ENCODE data around the gene FCGR3B.
"Not testable (repeated sequence)": the region's sequence is repeated elsewhere in the genome, so short reads cannot be mapped to it uniquely, and the experiment has no call there.

FCGR3B gene

DNA sequence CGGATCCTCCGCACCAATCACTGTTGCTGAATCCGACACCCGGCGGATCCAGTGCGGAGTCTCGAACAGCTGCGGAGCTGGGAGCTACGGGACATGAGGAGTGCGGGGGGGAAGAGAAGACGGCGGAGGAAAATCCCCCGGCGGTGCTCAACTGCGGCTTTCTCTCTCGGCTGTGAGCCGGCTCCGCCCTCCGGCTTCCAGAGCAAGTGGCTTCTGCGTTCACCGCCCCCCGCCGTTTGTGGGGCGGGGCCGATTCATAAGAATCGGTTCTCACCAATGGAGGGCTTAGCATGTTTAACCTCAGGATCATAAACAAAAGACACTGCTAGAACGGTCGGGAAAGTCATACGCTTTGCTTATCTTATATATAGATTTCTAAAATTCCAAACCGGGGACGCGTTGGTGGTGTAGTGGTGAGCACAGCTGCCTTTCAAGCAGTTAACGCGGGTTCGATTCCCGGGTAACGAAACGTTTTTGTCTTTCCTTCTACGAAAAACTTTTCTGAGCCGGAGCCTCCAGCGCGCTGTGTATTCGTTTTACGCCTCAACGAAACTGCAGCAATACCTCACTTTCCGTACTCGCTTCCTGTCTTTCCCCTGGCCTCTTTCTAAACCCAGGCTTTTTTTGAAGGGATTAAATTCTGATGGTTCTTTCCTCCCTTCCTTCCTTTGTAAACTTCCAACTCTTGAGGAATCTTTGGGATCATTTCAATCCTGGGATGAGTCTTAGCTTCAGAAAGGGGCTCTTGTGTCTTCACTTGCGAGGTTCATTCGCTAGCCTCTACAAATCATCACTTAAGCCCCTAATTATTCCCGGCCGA lies 18.4 kb downstream of the FCGR3B start:
- FAIRE-seq (peak; percentile 88), DNase-seq (ENCODE audit: insufficient read length) (peak; percentile 69)
- TF ChIP-seq POLR2A (IDR thresholded peaks at IDR 0.05; ENCODE audit: low read depth, low read length), result peak; percentile 38; the same call in 1 of the 2 replicates

DNA sequence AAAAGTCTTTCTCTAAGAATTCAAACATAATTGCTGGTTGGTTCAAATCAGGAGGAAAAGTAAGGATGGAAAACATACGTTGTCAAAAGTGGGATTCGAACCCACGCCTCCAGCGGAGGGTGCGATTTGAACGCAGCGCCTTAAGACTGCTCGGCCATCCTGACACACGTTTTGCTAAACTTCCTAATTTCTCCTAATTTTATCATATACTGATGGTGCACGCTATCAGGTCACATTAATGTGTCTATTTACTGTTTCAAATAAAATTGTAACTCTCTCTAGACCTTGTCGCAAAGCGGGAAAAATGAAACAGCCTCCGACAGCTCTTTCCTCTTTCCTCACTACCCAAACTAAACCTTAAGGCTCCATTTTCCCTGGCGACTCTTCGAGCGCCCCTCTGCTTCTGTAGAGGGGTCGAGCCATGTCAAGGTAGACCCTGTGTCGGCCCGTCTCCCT lies 19.1 kb downstream of the FCGR3B start:
- not testable (repeated sequence) for DNase-seq (ENCODE audit: insufficient read length); FAIRE-seq

DNA sequence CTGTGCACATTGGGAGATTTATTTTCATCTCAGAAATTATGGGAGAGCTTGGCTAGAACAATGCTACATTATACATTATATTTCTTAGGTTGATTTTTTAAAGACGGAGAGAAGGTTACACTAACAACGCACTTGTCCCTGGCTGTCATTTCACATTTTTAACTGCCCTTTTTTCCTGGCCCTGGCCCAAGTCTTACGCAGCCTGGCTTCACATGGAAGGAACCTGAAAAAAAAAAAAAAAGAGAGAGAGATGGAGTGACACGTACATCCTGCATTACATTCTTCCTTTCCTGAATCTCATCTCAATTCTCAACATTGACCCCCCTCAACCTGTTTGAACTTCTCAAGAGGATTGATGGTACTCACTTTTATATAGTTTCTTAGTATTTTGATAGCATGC lies 20.8 kb downstream of the FCGR3B start:
- not testable (repeated sequence) for FAIRE-seq; DNase-seq (ENCODE audit: insufficient read length)

DNA sequence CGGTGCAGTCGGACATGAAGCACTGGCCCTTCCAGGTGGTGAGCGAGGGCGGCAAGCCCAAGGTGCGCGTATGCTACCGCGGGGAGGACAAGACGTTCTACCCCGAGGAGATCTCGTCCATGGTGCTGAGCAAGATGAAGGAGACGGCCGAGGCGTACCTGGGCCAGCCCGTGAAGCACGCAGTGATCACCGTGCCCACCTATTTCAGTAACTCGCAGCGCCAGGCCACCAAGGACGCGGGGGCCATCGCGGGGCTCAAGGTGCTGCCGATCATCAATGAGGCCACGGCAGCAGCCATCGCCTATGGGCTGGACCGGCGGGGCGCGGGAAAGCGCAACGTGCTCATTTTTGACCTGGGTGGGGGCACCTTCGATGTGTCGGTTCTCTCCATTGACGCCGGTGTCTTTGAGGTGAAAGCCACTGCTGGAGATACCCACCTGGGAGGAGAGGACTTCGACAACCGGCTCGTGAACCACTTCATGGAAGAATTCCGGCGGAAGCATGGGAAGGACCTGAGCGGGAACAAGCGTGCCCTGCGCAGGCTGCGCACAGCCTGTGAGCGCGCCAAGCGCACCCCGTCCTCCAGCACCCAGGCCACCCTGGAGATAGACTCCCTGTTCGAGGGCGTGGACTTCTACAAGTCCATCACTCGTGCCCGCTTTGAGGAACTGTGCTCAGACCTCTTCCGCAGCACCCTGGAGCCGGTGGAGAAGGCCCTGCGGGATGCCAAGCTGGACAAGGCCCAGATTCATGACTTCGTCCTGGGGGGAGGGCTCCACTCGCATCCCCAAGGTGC lies 24.2 kb downstream of the FCGR3B start:
- not testable (repeated sequence) for FAIRE-seq; DNase-seq (ENCODE audit: insufficient read length)

DNA sequence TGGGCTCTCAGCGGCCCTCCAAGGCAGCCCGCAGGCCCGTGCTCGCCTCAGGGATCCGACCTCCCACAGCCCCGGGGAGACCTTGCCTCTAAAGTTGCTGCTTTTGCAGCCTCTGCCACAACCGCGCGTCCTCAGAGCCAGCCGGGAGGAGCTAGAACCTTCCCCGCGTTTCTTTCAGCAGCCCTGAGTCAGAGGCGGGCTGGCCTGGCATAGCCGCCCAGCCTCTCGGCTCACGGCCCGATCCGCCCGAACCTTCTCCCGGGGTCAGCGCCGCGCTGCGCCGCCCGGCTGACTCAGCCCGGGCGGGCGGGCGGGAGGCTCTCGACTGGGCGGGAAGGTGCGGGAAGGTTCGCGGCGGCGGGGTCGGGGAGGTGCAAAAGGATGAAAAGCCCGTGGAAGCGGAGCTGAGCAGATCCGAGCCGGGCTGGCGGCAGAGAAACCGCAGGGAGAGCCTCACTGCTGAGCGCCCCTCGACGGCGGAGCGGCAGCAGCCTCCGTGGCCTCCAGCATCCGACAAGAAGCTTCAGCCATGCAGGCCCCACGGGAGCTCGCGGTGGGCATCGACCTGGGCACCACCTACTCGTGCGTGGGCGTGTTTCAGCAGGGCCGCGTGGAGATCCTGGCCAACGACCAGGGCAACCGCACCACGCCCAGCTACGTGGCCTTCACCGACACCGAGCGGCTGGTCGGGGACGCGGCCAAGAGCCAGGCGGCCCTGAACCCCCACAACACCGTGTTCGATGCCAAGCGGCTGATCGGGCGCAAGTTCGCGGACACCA lies 25.0 kb downstream of the FCGR3B start:
- FAIRE-seq, result peak; percentile 38
- not testable (repeated sequence) for DNase-seq (ENCODE audit: insufficient read length)

DNA sequence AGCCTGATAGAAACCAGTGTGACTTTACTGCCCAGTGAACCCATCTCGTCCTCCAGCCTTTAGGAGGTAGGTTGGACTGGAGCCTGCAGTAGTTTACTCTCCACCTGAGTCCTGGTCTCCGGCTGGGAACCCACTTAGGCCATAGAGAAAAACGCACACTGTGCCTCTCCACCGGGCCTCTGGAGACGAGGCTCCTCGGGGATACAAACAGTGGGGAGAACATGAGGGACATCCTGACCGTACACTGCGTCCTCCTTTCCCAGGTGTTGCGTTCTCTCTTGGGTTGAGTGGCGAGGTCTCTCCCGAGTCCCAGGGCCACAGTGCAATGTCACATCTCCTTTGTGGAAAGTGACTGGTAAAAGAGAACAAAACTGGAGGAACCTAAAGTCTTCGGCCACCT lies 26.0 kb downstream of the FCGR3B start:
- not testable (repeated sequence) for FAIRE-seq; DNase-seq (ENCODE audit: insufficient read length)

DNA sequence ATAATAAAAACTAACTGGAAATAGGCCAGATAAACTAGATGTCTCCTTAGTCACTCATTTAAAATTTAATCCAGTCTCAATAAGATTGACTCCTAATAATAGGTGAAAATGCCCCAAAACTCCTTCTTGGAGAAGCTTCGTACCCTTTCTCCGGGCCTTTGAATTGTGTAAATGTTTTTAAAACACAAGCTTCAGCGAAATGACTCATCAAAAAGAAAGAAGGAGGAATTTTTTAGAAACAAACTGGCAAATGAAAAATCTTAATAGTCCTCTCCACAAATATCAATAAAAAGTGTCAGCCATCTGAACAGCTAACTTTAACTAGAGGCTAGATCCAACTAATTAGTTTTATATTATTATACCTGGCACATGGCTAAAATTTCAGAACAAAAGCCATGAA lies 33.9 kb downstream of the FCGR3B start:
- DNase-seq (ENCODE audit: insufficient read length); FAIRE-seq: not testable (repeated sequence)

DNA sequence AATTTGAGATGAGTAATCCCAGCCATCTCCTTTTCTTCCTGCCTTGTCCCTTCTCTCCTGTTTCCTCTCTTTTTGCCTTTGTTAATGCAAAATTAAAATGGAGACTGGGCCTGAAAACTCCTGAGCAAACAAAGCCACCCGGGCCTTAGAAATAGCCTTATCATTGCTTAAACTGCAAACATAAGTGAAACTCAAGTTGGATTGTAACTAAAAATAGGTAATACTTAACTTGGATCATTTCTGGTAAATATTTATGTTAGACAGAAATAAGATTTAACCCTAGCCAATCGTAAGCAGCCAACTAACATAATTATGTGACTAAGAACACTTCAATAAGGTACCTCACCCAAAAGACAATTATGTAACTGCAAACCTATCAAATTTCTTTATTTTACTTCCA lies 35.4 kb downstream of the FCGR3B start:
- DNase-seq (ENCODE audit: insufficient read length); FAIRE-seq: not testable (repeated sequence)

DNA sequence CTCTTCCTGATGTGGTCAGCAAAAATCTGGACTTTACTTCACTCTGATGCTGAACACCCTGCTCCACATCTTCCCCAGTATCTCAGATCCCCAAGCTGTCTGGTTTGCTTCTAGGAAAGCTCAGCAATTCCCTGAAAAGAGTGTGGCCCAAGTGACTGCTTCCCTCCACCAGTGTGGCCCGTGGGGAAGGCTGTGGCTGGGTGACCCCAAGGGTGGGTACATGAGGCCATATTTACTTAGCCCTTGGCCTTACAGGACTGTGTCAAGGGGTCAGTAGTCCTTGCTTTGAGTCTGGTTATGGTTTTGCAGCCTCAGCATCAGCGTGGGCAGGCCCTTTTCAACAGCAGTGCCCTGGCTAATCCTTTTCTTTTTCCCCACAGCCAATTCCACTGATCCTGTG lies 35.8 kb downstream of the FCGR3B start:
- not testable (repeated sequence) for FAIRE-seq; DNase-seq (ENCODE audit: insufficient read length)

DNA sequence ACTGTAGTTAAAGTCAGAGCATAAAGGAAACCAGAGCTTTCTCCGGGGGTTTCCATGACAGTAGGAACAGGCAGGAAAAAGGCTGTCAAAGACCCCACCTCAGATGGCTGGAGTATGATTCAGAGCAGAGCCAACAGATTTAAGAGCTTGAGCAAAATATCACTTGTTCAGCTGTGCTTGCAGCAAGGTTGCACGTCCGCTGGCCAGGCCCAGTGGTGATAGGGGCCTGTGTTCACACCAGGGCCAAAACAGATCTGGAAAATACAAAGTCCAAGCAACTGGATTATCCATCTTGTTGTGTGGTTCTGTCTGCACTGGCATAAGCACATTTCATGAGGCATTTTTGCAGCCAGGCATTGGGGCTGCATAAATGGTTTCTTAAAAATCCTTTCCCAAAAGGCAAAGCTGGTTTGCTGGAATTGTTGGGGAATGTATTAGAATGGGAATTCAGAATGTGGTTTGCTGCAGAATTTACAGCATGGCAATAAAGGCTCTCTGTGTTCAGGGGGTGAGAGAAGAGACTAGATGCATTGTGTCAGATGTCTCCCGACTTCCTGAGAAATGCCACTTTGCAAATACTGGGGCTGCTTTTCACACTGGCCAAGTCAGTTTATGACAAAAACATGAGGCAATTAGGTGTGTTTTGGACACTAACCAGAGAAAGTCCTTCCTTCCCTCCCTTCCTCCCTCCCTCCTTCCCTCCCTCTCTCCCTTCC lies 36.5 kb downstream of the FCGR3B start:
- not testable (repeated sequence) for DNase-seq (ENCODE audit: insufficient read length); FAIRE-seq

DNA sequence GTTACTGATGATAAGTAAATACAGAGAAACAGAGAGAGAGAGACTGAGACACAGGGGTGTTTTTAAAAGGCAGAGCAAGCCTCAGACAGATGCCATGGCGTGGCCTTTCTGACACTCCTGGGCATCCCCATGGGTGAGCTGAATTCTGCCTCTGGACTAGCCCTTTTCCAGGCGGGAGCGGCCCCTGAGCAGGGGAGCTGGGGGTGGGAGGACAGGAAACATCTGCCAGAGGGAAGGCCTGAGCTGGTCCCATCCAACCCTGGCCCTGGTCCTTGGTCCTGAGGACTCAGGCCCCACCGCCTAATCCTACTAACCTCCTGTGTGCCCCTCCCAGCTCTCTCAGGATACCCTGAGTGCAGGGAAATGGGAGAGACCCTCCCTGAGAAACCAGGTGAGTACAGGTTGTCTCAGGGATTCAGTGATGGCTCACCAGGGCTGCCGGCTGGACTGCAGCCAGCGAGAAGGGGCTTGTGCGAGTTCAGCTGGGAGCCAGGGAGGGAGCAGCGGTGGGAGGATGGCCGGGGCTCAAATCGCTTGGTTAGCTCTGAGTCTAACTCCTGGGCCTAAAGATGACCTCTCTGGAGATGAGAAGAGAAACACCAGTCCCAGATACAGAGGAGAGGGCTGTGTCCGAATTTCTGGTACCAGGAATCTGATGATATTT lies 37.8 kb downstream of the FCGR3B start:
- FAIRE-seq; DNase-seq (ENCODE audit: insufficient read length): not testable (repeated sequence)

DNA sequence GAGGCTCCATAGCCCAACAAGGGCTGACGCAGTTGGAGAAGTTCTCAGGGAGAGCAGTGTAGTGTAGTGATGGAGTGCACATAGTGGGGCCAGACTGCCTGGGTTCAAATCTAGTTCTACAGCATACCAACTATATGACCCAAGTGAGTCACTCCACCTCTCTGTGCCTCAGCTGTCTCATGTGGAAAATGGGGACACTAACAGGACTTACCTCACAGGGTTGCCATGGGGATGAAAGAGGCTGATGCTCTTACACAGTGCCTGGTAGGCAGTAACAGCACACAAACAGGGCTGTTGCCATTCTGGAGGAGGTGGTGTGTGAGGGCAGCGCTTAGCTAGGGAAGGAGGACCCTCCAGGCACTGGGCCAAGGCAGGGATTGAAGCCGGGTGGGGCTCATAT lies 38.4 kb downstream of the FCGR3B start:
- FAIRE-seq; DNase-seq (ENCODE audit: insufficient read length): not testable (repeated sequence)

DNA sequence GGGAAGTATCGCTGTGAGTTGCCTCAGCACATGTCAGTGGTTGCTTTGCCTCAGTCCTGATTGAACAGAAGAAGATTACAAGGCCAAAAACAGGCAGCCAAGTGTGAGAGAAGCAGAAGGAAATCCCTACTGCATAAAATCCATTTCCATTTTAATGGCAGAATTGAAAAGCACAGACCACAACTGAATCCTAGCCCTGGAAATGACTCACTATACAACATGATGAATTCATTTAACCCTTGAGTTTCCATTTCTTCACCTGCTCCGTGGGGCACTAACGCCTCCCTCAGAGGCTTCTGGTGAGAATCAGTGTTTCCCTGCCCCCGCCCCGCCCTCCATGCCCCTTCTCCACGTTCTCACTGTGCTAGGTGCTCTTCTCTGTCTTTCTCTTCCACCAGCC lies 41.1 kb downstream of the FCGR3B start:
- not testable (repeated sequence) for DNase-seq (ENCODE audit: insufficient read length); FAIRE-seq

DNA sequence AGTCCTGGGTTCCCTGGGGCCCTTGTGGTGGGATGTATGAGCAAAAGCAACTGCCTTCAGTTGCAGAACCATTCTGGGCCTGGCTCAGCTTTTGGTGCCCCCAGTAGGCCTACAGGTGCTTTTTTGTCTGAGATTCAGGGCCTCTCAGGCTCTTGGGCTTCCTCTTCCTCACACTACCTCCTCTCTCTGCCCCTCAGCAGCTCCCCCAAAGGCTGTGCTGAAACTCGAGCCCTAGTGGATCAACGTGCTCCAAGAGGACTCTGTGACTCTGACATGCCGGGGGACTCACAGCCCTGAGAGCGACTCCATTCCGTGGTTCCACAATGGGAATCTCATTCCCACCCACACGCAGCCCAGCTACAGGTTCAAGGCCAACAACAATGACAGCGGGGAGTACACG lies 41.6 kb downstream of the FCGR3B start:
- FAIRE-seq; DNase-seq (ENCODE audit: insufficient read length): not testable (repeated sequence)

DNA sequence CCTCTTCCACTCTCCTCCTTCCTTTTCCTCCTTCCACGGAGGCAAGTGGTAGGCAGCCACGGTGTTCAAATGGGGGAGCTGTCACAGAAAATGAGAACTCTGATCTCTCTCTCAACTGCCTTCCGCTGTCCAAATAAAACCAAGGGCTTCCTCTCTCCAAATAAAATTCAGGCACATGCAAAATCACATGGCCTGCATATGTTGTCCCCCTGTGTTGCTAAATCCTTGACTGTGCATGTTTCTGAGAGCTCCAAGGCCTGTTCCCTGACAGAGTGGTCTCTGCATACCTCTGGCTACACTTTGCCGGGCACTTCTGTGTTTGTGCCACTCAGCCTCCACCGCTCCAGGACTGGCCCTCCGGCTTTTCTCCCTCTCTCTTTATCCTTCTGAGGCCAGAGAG lies 42.4 kb downstream of the FCGR3B start:
- FAIRE-seq, result not testable (repeated sequence)

DNA sequence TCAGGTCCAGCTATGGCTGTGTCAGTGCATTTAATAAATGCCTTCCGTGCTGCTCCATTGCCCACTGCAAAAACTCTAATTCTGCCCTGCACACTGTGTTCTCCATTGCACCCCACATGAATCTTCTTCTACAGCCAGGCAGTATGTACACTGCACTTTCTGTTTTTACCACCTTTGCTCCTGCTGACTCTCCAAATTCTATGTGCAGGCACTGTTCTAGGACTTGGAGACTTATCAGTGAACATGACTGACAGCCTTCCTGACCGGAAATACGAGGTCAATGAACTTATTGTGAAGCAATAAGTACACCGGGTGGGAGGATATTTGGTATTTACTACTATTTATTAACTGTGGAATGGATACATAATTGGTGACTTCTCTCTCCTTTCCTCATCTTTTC lies 48.1 kb downstream of the FCGR3B start:
- FAIRE-seq; DNase-seq (ENCODE audit: insufficient read length): not testable (repeated sequence)

More for the DNA sequence above, 42.4 kb downstream of the FCGR3B start:
- DNase-seq (ENCODE audit: insufficient read length), result not testable (repeated sequence)

DNA sequence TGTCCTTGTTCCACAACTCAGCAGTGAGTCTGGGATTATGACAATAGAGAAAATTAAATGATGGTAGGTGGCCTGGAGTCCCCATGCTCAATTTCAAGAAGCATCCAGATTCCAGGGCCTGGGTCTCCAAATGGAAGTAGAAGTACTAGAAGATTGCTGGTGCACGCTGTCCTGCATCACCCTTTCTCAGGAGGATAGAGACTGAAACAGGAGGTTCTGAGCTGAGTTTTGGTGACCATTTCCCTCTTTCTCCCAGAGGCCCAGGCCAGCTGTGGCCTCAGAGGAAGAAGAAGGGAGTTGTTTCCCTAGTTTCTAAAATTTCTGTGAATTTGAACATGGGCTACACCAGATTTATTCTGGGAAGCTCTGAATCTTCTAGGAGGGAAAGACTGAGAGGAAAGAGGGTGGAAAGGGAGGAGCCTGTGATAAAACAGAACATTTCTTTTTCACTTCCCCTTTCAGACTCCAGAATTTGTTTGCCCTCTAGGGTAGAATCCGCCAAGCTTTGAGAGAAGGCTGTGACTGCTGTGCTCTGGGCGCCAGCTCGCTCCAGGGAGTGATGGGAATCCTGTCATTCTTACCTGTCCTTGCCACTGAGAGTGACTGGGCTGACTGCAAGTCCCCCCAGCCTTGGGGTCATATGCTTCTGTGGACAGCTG lies 50.0 kb downstream of the FCGR3B start:
- not testable (repeated sequence) for DNase-seq (ENCODE audit: insufficient read length)
- peak; percentile 94 for FAIRE-seq

DNA sequence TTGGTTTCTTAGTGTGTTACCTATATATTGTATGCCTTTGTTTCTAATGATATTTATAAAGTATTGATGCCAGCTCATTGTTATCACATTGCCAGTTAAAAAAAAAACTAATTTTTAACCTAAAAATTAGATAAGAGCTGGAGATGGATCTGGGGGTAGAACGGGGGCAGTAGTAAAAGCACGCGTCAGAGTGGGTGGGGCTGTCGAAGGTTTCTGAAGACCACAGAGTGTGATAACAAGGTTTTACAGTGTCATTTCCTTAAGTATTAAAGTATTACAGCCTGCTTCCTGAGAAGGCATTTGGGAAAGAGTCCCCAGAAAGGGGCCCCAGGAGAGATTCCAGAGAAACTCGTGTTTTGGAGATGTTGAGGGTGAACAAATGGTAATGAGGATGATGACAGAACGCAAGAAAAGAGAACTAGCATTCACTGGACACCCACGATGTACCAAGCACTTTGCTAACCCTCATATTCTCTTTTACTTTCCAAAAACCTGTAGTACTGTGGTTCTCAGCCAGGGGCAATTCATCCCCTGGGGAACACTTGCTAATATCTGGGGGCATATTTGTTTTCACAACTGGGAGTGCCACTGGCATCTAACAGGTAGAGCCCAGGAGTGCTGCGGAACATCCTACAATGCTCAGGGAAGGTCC lies 51.0 kb downstream of the FCGR3B start:
- not testable (repeated sequence) for FAIRE-seq

More for the DNA sequence above, 51.0 kb downstream of the FCGR3B start:
- DNase-seq (ENCODE audit: insufficient read length), result not testable (repeated sequence)

Data from GM12892 (cell line).